ENCODE data around the gene ZNF511.

Gene ZNF511

DNA sequence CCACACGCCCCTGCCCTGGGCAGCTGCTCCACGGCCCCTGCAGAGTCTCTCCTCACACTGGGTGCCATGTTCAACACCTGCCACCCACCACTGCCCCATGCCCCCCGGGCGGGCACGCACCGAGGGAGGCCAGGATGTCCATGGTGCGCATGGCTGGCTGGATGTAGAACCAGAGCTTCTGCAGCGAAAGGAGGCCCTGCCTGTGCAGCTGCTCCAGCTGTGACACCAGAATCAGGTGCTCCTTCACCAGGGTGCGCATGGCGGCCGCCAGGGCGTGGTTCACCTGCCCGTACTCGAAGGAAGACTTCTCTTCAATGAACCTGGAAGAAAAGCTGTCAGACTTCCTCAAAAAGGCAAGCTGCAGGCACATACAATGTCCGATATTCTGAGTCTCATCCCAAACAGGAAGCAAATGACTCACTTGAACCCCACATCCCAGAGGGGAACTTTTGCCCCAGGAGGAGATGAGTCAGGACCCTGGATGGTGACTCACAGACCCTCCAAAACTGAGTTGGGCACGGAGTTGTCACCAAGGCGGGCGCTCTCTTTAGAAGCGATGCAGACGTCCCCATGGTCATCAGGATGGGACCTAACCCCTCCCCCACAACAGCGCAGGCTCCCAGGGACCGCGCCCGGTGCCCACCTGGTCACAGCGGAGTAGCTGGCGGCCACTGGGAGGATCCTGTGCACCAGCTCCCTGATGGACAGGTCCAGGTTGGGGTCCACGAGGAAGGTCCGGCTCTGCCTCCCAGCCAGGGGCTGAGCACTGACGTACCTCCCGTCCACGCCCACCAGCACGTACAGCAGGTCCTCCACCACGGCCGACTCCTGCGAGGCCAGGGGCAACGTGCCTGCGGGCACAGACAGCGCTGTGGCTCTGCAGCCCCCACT, 15.6 kb upstream of the ZNF511 start:
- DNase-seq (ENCODE audit: low spot score) = peak; percentile 84

DNA sequence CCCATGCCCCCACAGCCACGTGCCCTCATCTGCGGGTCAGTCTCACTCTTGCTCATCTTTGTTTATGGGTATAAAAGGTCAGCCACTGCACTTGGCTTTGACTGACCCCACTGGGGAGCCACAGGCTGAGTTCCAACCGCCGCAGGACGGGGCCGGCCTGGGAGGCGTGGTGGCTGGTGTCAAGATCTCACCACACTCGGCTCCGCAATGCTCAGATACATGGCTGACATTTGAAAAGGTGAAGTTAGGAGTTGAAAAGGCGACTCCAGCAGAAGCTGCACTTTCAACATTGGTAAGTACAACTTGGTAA, 14.9 kb upstream of the ZNF511 start:
- DNase-seq (ENCODE audit: low spot score) = no peak

DNA sequence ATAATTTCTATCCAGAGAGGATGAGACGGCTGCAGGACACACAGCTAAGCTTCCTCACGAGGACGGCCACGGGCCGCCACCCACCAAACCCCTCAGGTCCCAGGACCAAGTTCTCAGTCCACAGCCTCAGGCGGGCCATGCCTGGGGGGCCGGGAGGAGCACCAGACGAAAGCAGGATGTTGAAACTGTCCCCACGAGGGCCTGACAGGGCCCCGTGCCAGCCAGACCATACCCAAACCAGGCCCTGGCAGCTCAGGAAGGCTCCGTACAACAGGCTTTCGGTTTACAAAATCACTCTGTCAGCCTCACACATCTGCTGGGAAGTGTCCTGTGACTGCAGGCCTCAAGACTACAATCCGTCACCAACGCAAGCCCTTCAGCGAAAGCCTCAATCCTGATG, 14.5 kb upstream of the ZNF511 start:
- DNase-seq (ENCODE audit: low spot score) = no peak

DNA sequence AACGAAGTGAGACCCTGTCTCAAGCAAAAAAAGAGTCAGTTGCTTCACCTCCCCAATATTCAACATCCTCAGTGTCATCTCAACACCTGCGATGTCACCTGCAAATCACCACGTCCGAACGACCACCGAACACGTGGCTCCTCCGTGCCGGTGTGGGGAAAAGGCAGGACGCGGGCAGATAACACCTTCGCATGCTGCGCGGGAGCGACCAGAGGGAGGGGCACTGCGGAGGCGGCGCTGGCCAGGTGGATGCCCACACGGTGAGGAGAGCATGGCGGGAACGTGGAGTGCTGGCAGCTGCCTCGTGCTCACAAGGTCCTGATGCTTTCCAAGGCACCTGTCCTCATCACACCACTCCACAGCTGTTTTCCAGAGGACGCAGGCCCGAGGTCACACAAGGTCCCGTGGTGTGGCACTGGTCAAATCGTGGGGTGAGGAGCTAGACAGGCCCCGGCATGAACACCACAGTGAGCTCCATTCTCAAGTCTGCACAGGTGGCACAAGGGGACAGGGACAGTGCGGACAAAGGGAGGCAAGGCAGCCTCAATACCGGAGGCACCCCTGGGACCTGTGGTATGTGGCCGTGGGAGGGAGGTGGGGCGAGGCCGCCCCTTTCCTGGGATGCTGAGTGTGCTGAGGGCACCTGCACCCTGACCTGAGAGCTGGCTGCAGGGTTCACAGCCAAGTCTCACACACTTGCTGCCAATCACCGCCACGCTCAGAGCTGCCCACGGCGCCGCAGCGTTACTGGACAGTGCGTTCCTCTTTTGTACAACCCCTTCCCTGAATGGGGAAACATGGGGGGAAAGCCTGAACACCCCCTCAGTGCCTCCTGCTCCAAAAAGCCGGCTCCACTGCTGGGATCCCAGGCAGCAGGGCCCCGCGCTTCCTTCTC, 13.0 kb upstream of the ZNF511 start:
- no peak for DNase-seq (ENCODE audit: low spot score)

DNA sequence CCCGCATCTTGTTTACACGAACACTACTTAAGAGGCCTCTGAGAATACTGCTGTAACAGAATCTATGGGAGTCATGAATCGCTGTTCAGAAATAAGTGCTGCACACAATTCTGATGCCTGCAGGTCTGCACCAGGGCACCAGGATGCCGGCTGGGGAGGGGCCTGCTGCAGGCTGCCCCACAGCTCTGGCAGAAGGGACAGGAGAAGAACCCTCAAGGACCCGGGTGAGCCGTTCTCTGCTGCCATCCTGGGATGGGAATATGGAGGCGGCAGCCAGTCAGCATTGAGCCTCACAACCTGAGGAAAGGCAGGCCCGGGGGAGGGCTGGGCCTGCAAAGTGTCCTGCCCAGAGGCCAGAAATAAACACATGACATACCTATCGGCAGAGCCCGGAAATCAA, 11.2 kb upstream of the ZNF511 start:
- DNase-seq (ENCODE audit: low spot score) = no peak

DNA sequence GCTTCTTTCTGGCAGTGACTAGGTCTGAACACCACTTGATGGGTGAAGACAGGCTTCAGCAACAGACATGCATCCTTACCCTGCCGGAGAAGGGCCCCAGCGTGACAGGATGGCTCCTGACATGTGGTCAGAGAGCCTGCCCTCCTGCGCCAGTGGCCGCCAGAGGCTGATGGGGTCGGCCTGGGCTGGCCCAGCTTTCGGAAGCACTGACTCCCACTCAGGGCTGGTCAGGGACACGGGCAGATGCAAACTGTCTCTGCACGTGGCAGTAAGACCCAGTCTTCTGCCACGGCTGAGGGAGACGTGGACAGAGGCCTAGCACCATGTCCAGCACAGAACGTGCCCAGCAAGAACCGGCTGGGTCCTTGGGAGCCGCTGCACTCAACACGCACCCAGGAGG, 10.2 kb upstream of the ZNF511 start:
- no peak for DNase-seq (ENCODE audit: low spot score)

DNA sequence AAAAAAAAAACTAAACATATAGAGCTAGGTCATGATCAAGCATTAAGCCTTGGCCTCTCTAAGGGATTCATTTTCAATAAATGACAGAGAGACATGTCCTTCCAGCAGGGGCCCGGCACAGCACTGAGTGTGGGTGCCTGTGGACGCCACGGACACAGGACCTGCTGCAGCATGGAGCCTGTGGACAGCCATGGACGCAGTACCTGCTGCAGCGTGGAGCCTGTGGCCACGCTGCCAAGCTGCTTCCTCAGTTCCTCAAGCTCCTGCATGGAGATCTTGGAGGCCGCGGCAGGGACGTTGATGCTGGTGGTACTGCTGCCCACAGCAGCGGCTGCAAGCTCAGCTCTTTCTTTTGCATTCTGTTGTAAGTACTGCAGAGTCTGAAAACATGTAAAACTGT, 9.5 kb upstream of the ZNF511 start:
- no peak for DNase-seq (ENCODE audit: low spot score)

DNA sequence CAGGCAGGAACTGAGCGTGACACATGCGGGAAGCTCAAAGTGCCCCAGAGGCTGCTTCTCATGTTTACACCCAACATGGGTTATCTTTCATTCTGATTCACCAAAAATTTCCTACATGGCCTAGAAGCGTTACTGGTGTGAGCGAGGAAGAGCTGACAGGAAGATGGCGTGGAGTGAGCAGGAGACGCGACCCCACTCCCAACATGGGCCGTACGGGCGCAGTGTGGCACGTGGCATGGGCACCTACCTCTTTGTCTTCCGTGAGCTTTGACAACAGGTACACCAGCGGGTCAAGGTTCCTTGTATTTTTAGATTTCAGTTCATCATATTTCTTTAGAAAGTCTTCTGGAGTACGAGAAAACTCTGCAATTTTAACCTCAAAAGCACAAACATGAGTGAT, 9.0 kb upstream of the ZNF511 start:
- no peak for DNase-seq (ENCODE audit: low spot score)

DNA sequence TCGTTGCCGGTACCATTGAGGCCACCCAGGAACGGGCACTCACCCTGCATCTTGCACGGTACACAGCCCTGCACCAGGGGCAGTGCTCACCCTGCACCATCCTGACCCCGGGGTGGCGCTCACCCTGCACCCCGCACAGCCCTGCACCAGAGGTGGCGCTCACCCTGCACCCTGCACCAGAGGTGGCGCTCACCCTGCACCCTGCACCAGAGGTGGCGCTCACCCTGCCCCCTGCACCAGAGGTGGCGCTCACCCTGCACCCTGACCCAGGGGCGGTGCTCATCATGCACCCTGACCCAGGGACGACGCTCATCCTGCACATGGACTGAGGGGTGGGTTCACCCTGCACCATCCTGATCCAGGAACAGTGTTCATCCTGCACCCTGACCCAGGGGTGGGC, 6.5 kb upstream of the ZNF511 start:
- DNase-seq (ENCODE audit: low spot score) = no peak

DNA sequence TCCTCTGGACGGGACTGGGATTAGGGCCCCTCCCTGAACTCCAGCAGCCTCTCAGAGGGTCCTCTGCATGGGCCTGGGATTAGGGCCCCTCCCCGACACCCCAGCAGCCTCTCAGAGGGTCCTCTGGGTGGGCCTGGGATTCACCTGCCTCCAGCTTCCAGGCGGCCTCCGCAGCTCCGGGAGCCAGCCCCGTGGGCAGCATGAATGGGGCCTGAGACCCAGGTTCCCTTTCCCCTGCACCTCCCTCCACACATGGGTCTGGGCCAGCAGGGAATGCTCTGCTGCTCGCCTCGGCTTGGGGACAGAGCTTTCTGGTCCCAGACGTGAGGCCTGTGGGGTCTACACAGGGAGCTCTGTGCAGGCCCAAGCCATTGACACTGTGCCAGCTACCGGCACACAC, 5.5 kb upstream of the ZNF511 start:
- no peak for DNase-seq (ENCODE audit: low spot score)

DNA sequence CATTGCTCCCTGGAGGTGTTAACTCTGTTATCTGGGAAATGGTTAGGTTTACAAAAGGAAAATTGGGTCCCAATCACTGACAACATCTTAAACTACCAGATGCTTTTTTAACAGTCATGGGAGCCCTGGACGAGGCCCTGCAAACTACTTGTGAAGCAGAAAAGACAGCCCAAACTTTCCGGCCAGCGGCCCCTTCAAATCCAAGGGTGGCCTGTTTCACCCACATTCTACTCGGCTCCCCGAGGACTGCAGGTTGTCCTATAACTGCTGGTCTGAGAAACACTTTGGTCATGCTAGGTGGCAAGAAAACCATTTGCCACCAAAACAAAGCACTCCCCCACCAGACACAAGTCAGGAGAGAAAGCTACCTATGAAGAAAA, 2.6 kb upstream of the ZNF511 start:
- DNase-seq (ENCODE audit: low spot score) = no peak

DNA sequence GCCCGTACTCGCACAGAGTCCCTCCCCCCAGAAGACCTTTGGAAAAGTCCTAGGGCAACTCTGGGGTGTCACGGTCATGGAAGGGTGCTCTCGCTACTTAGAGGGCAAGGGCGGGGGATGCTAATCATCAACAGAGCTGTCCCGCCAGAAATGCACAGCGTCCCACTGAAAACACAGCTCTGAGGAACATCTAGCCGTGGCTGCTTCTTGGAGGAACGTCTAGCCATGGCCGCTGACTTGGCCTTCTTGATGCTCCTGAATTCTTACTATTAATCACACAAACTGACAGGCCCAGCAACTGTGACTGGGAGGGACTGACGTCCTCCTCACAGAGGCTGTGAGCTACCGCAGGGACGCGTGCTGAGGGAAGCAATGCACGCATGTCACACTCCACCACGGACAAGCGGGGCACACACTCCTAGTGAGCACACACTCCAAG, 1.8 kb upstream of the ZNF511 start:
- no peak for DNase-seq (ENCODE audit: low spot score)

DNA sequence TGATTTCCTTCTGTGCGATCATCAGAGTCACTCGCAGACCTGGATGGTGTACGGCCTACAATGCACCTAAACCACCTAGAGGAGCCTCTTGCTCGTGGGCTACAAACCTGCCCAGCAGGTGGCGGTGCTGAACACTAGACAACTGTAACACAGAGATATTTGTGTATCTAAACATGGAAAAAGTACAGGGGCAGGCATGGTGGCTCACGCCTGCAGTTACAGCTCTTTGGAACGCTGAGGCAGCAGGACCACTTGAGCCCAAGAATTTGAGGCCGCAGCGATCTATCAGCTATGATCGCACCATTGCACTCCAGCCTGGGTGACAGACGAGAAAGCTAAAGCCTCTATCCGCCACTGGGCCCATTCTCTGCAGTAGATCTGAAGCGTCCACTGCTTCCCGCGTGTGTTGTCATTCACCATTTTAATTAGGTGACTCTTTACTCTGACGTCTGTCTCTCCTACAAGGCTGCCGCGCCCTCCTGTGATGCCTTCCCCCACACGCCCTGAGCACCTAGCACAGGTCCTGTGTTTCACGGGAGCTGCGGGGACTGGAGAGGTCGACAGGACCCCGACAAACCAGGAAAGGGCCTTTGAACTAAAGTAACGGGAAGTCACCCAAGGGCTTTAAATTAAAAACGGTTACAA, 816 bp upstream of the ZNF511 start:
- DNase-seq (ENCODE audit: low spot score) = peak; percentile 50

DNA sequence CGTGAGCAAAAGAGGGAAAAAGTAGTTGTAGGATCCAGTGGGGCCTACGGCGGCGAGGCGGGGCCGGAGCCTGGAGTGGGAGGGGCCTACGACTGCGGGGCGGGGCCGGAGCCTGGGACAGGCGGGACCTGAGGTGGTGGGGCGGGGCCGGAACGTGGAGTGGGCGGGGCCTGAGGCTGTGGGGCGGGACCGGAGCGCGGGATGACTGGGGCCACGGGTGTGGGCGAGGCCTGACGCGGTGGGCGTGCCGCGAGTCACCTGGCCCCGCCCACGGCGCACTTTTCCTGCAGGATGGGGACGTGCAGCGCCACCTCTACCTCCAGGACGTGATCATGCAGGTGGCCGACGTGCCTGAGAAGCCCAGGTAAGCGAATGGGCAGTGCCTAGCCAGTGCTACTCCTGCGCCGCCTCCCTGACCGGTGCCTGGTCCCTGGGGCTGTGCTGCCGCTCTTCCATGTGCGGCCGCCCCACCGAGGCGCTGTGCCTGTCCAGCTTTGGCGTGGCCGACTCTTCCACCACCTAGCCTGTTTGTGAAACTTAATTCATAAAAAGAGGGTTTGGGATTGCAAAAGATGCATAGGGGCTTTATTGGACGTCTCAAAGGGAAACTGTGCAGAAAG, 496 bp downstream of the ZNF511 start:
- peak; percentile 98 for DNase-seq (ENCODE audit: low spot score)

DNA sequence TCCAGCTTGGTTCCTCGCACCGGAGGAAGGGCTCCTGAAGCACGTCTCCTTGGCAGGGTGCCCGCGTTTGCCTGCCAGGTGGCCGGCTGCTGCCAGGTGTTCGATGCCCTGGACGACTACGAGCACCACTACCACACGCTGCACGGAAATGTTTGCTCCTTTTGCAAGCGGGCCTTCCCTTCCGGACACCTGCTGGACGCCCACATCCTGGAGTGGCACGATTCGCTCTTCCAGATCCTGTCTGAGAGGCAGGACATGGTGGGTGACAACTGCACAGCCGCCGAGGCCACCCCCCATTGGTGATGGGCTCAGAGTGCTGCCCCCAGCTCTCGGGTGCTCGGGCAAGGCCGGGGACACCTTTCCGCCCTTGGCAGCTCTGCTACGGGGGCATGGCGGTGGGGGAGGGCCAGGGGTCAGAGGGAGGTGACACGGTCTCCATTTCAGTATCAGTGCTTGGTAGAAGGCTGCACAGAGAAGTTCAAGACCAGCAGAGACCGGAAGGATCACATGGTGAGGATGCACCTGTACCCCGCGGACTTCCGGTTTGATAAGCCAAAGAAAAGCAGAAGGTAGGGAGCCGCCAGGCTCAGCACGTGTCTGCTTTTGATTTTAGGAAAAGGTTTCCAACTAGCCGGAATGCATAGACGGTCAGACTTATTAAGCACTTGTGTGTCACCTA, 1.1 kb downstream of the ZNF511 start:
- no peak for DNase-seq (ENCODE audit: low spot score)

DNA sequence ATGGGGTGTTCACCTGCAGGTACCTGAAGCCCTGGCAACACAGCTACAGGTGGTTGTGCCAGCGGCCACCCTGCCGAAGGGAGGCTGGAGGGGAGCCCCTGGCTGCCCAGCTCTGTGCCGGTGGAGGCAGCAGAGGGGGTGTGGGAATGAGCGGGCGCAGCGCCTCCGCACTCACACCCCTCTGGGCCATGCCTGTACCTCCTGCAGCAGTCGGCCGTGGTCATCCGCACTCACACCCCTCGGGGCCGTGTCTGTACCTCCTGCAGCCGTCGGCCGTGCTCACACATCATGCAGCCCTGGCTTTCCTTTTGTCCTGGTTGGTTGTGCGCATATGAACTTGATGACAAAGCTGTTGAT, 1.7 kb downstream of the ZNF511 start:
- DNase-seq (ENCODE audit: low spot score) = no peak

DNA sequence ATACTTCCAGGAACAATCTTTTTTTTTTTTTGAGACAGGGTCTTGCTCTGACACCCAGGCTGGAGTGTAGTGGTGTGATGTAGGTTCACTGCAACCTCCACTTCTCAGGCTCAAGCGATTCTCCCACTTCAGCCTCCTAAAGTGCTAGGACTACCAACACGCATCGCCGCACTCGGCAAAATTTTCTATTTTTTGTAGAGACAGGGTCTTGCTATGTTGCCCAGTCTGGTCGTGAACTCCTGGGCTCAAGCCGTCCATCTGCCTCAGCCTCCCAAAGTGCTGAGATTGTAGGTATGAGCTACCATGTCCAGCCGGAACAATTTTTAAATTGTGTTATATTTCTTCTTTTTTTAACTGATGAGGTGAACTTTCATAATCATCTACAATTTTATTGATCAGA, 2.1 kb downstream of the ZNF511 start:
- DNase-seq (ENCODE audit: low spot score) = no peak

DNA sequence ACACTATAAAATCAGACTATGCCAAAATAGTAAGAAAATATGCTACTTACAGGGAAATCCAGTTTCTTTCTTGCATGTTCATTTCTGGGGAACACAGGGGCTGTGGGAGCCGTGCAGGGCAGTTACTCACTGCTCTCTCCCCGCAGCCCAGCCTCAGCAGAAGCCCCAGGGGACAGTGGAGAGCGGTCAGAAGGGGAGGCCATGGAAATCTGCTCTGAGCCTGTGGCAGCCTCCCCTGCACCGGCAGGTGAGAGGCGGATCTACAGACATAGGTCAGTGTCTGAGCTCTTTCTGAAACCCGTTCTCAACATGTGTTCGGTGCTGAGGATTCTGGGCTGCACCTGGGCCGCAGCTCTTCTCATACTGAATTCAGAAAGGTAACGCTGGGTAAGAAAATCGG, 2.9 kb downstream of the ZNF511 start:
- no peak for DNase-seq (ENCODE audit: low spot score)

DNA sequence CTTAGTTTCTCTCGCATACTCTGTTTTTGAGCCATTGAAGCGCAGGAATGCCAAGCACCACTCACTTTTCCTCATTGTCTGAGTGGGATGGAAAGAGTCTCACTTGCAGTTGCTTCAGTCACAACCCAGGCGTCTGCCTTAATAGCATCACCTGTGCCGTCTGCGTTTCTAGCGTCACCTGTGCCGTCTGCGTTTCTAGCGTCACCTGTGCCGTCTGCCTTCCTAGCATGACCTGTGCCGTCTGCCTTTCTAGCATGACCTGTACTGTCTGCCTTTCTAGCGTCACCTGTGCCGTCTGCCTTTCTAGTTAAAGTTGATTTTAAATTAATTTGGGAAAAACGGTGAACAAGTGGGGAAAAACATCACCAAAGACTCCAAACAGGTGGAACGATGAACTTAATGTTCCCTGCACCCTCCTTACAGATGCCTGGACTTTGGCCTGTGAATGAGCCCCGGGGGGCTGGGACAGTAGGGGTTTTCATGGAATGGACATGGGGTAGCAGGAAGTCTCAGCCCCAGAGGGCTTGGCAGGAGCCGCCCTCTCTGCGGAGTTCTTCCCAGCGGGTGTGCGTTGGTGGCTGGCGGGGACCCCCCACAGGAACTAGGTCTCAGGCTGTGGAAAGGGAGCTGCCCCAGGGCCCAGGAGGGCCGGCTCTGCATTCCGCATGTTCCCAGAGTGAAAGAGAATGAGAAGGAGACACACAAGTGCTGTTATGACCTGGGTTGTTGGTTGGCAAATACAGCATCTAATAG, 3.5 kb downstream of the ZNF511 start:
- no peak for DNase-seq (ENCODE audit: low spot score)

DNA sequence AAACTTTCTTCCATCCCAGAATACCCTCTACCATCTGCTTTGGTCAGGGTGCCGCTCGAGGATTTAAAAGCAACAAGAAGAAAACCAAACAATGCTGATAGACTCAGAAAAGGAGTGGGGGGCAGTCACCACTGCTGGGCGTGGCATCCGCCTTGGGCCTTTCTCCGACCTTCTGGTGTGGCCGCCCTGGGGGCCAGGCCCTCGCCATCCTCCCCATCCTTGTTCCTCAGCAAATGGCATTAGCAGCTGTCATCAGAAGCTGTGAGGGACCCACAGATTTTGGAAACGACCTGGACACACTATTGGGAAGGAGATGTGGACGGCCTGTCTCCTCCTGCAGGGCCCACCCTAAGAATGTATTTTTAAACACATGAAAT, 4.0 kb downstream of the ZNF511 start:
- DNase-seq (ENCODE audit: low spot score) = no peak

DNA sequence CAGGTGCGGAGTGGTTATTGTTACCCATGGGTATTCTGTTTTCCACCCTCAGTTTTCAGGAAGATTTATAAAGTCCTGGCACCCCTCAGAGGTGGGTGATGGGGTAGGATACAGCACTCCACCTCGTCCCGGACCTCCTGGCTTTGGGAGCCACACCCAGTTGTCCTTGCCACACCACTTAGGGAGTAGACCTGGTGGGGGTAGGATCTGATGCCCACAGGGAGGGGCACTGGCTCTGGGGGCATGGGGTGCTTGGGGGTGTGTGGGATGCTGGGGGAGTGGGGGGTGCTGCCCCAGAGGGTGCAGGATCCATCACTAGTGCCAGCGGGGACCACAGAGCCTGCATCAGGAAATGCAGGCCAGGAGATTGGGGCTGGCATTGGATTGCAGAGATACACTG, 4.5 kb downstream of the ZNF511 start:
- DNase-seq (ENCODE audit: low spot score) = no peak

Data from AG20443 (cell line).